ENCODE data around the gene NUP58. TPM values are rescaled to one million over a fixed set of nuclear protein-coding genes. Genes with fewer than 3 reads are reported as not detected.
"Not testable (repeated sequence)": the region's sequence is repeated elsewhere in the genome, so short reads cannot be mapped to it uniquely, and the experiment has no call there.

Gene NUP58
- total and polyA plus RNA-seq, 7 donors, result 11.2 to 40.0 (median 33.2) TPM

- no peak for TF ChIP-seq CTCF (IDR thresholded peaks at IDR 0.05)
- Histone ChIP-seq H3K9me3 (no peaks in the 10 kb centered on the region), H3K27ac (no peak overlapping the region), H3K4me1 (peaks cover 12% of the 10 kb centered on the region), H3K4me3 (no peak overlapping the region), H3K27me3 (ENCODE audit: insufficient read depth in 3 of 3, low read length in 2 of 3) (no peaks in the 10 kb centered on the region), H3K36me3 (ENCODE audit: insufficient read depth in 1 of 2, low read depth in 1 of 2) (peaks cover 4 to 62% of the 10 kb centered on the region in 2 donors)
- DNase-seq (no peak), ATAC-seq (no peak)
- 91 to 92% (median 91%) methylated on average over 7 of the region's 7 CpGs for WGBS, 3 donors
- intact Hi-C loops (cut with DNase I), result no loop called here
Observed at GRCh38 chr13:25306671-25307464, 5.4 kb downstream of the NUP58 start.

GRCh38 chr13:25310891-25311290 is 9.5 kb downstream of the NUP58 start:
- no peaks in the 10 kb centered on the region for H3K9me3 ChIP-seq
- WGBS, 3 donors, result 98 to 99% (median 99%) methylated on average over 3 of the region's 3 CpGs
- H3K27ac ChIP-seq, result no peak overlapping the region
- no peak overlapping the region for H3K4me3 ChIP-seq
- DNase-seq, result no peak
- peaks cover 4 to 83% of the 10 kb centered on the region in 2 donors for H3K36me3 ChIP-seq (ENCODE audit: insufficient read depth in 1 of 2, low read depth in 1 of 2)
- no peak for TF ChIP-seq CTCF (IDR thresholded peaks at IDR 0.05)
- ATAC-seq, result no peak
- H3K27me3 ChIP-seq (ENCODE audit: insufficient read depth in 3 of 3, low read length in 2 of 3), result no peaks in the 10 kb centered on the region
- H3K4me1 ChIP-seq, result no peaks in the 10 kb centered on the region
- intact Hi-C loops (cut with DNase I), result no loop called here

GRCh38 chr13:25318946-25319345 is 17.5 kb downstream of the NUP58 start:
- H3K36me3 ChIP-seq (ENCODE audit: insufficient read depth in 1 of 2, low read depth in 1 of 2), result peaks cover 0 to 99% of the 10 kb centered on the region in 2 donors
- DNase-seq; H3K27me3 ChIP-seq (ENCODE audit: insufficient read depth in 3 of 3, low read length in 2 of 3); H3K9me3 ChIP-seq; H3K27ac ChIP-seq; intact Hi-C loops (cut with DNase I); H3K4me3 ChIP-seq; ATAC-seq; H3K4me1 ChIP-seq: not testable (repeated sequence)
- 90 to 93% (median 91%) methylated on average over 4 of the region's 4 CpGs for WGBS, 3 donors

- Histone ChIP-seq H3K9me3 (no peaks in the 10 kb centered on the region), H3K36me3 (ENCODE audit: insufficient read depth in 1 of 2, low read depth in 1 of 2) (peaks cover 0 to 99% of the 10 kb centered on the region in 2 donors), H3K4me3 (no peak overlapping the region), H3K4me1 (no peaks in the 10 kb centered on the region), H3K27me3 (ENCODE audit: insufficient read depth in 3 of 3, low read length in 2 of 3) (no peaks in the 10 kb centered on the region), H3K27ac (no peak overlapping the region)
- ATAC-seq (no peak), DNase-seq (no peak)
- intact Hi-C loops (cut with DNase I), result no loop called here
- 84 to 96% (median 94%) methylated on average over 1 of the region's 1 CpG for WGBS, 3 donors
- no peak for TF ChIP-seq CTCF (IDR thresholded peaks at IDR 0.05)
Observed at GRCh38 chr13:25319771-25320170, 18.3 kb downstream of the NUP58 start.

- TF ChIP-seq CTCF (IDR thresholded peaks at IDR 0.05), result no peak
- Histone ChIP-seq H3K27me3 (ENCODE audit: insufficient read depth in 3 of 3, low read length in 2 of 3) (no peaks in the 10 kb centered on the region), H3K9me3 (no peaks in the 10 kb centered on the region), H3K27ac (no peak overlapping the region), H3K36me3 (ENCODE audit: insufficient read depth in 1 of 2, low read depth in 1 of 2) (peaks cover 0 to 98% of the 10 kb centered on the region in 2 donors), H3K4me1 (no peaks in the 10 kb centered on the region), H3K4me3 (no peak overlapping the region)
- intact Hi-C loops (cut with DNase I), result no loop called here
- DNase-seq (no peak), ATAC-seq (no peak)
- 92 to 95% (median 94%) methylated on average over 2 of the region's 2 CpGs for whole genome bisulfite sequencing, 3 donors
Observed at GRCh38 chr13:25324100-25324499, 22.7 kb downstream of the NUP58 start.

Data from psoas muscle (tissue), 8 donors.